PC-3 (cell line): ENCODE measurements around the gene TMEM117. TPM values are rescaled to one million over a fixed set of nuclear protein-coding genes. Genes with fewer than 3 reads are reported as not detected.
A peak's percentile ranks its signal among the peaks of the same experiment; 100 is the strongest.

Experiments
- ATAC-seq: fragments of 200-7000 bp; cut with Tn5 transposase; 2 replicates; pipeline ENCODE4 v1.9.1; 2020; ENCODE audit warnings: mild to moderate bottlenecking, moderate library complexity
- BruUV-seq: library from RNA; stranded (reverse); fragments of 400-500 nt; replicated peaks from 2 replicates; lab custom pipeline; 2021; lab: Mats Ljungman, UMichigan
- CTCF ChIA-PET: fragments of 300-600 bp; sonication (Branson Sonifier 250); formaldehyde crosslinking; loops from one replicate; lab custom pipeline; 2022; ENCODE audit warnings: antibody characterized with exemption; lab: Charles Lee
- POLR2A ChIA-PET: fragments of 300-600 bp; sonication (Branson Sonifier 250); formaldehyde crosslinking; loops from one replicate; lab custom pipeline; 2022; ENCODE audit warnings: antibody characterized with exemption; ENCODE audit not compliant: unreplicated experiment; lab: Charles Lee
- DNase-seq: peaks from one replicate; pipeline ENCODE4 v3.0.0-alpha.2; 2015
- H2AFZ ChIP-seq: fragments of 300-600 bp; sonication (generic); 2 replicates; pipeline ENCODE4 v1.6.0; 2016; ENCODE audit warnings: antibody characterized with exemption, low read length
- H3F3A ChIP-seq: fragments of 300-600 bp; sonication (generic); one replicate; pipeline ENCODE4 v1.6.0; 2017; ENCODE audit warnings: antibody characterized with exemption, low read length, control low read depth, mild to moderate bottlenecking; ENCODE audit not compliant: unreplicated experiment
- H3K27ac ChIP-seq: fragments of 300-600 bp; sonication (generic); 2 replicates; pipeline ENCODE4 v1.5.1; 2016; ENCODE audit warnings: mild to moderate bottlenecking, low read length
- H3K27me3 ChIP-seq: fragments of 300-600 bp; sonication (generic); 2 replicates; pipeline ENCODE4 v1.6.1; 2016; ENCODE audit warnings: low read length, mixed read lengths
- H3K36me3 ChIP-seq: fragments of 300-600 bp; sonication (generic); 2 replicates; pipeline ENCODE4 v1.6.1; 2016; ENCODE audit warnings: low read depth, mixed run types, low read length, mixed read lengths
- H3K4me1 ChIP-seq: fragments of 300-600 bp; sonication (generic); 2 replicates; pipeline ENCODE4 v1.5.1; 2016; ENCODE audit warnings: low read length; ENCODE audit not compliant: insufficient read depth
- H3K4me2 ChIP-seq: fragments of 300-600 bp; sonication (generic); 2 replicates; pipeline ENCODE4 v1.6.0; 2016; ENCODE audit warnings: low read length
- H3K4me3 ChIP-seq: fragments of 300-600 bp; sonication (generic); 2 replicates; pipeline ENCODE4 v1.5.1; 2016; ENCODE audit warnings: mild to moderate bottlenecking, low read length, mixed read lengths
- H3K79me2 ChIP-seq: fragments of 300-600 bp; sonication (generic); 2 replicates; pipeline ENCODE4 v1.6.1; 2017; ENCODE audit warnings: low read length, mixed read lengths
- H3K9ac ChIP-seq: fragments of 300-600 bp; sonication (generic); 2 replicates; pipeline ENCODE4 v1.6.0; 2016; ENCODE audit warnings: mild to moderate bottlenecking, low read length
- H3K9me2 ChIP-seq: fragments of 300-600 bp; sonication (generic); replicated peaks from 2 replicates; pipeline ENCODE4 v1.6.1; 2016; ENCODE audit warnings: mixed run types, low read length, mixed read lengths
- H3K9me3 ChIP-seq: fragments of 300-600 bp; sonication (generic); 2 replicates; pipeline ENCODE4 v1.6.1; 2016; ENCODE audit warnings: low read length, mixed read lengths
- H4K20me1 ChIP-seq: fragments of 300-600 bp; sonication (generic); 2 replicates; pipeline ENCODE4 v1.6.1; 2016; ENCODE audit warnings: low read length, mixed read lengths
- EZH2 ChIP-seq: fragments of 300-600 bp; sonication (generic); IDR thresholded peaks from one replicate; pipeline ENCODE4 v1.6.1; 2017; ENCODE audit warnings: antibody characterized with exemption, mild to moderate bottlenecking, low read length; ENCODE audit not compliant: unreplicated experiment
- EZH2phosphoT487 ChIP-seq: fragments of 300-600 bp; sonication (generic); IDR thresholded peaks from 2 replicates; pipeline ENCODE4 v1.6.1; 2018; ENCODE audit warnings: mild to moderate bottlenecking, antibody characterized with exemption, low read length, borderline replicate concordance
- intact Hi-C: fragments of 100-400 bp; cut with micrococcal nuclease; formaldehyde crosslinking; loops from 2 replicates; pipeline ENCODE4 v1.9.0; 2023
- total RNA-seq: library from RNA; depleted of rRNA; stranded (reverse); fragments of >200 nt; gene quantifications from 2 replicates; pipeline ENCODE4 v1.2.3, GENCODE V29; 2014
- TF ChIP-seq, protein P1 (sequence below): fragments of 300-600 bp; sonication (generic); conservative IDR thresholded peaks from 2 replicates; pipeline ENCODE4 v1.5.1; 2017; ENCODE audit warnings: antibody characterized with exemption, low read depth, mild to moderate bottlenecking, low read length

TMEM117 gene
- total RNA-seq, 1 experiment from 2014 or later = 9.0 TPM

DNA sequence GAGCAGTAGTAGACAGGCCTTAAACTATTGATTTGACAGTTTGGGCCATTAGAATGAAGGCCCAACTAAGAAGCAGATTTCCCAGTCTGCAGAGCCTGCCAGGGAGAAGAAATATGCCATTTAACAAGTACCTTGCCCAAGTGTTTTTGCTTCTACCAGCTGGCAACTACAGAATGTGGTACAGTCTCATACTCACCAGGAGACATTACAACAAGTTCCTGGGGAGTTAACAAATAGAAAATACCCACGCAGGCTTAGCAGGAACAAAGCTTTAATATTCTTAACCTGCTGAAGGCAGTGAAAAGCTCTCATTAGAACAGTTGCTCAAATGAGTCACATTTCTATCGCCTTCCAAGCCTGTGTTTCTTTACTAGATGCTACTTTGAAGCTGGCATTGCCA lies 241.0 kb downstream of the TMEM117 start:
- BruUV-seq = no TSS peak
- Histone ChIP-seq H2AFZ (no peak overlapping the region), H3K36me3 (no peaks in the 10 kb centered on the region), H3K79me2 (no peaks in the 10 kb centered on the region), H3K9me3 (no peaks in the 10 kb centered on the region), H3K4me2 (no peak overlapping the region), H3F3A (no peaks in the 10 kb centered on the region), H3K27me3 (no peaks in the 10 kb centered on the region), H3K4me3 (no peak overlapping the region), H4K20me1 (no peaks in the 10 kb centered on the region), H3K27ac (no peak overlapping the region), H3K9me2 (no peaks in the 10 kb centered on the region), H3K9ac (no peak overlapping the region), H3K4me1 (no peaks in the 10 kb centered on the region)
- CTCF ChIA-PET = no interaction called here
- no peak for DNase-seq
- intact Hi-C loops = no loop called here
- TF ChIP-seq EZH2phosphoT487 = no peak
- TF ChIP-seq EZH2 = no peak
- TF ChIP-seq, protein P1, sequence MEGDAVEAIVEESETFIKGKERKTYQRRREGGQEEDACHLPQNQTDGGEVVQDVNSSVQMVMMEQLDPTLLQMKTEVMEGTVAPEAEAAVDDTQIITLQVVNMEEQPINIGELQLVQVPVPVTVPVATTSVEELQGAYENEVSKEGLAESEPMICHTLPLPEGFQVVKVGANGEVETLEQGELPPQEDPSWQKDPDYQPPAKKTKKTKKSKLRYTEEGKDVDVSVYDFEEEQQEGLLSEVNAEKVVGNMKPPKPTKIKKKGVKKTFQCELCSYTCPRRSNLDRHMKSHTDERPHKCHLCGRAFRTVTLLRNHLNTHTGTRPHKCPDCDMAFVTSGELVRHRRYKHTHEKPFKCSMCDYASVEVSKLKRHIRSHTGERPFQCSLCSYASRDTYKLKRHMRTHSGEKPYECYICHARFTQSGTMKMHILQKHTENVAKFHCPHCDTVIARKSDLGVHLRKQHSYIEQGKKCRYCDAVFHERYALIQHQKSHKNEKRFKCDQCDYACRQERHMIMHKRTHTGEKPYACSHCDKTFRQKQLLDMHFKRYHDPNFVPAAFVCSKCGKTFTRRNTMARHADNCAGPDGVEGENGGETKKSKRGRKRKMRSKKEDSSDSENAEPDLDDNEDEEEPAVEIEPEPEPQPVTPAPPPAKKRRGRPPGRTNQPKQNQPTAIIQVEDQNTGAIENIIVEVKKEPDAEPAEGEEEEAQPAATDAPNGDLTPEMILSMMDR = no peak
- ATAC-seq = no peak
- POLR2A ChIA-PET = no interaction called here

DNA sequence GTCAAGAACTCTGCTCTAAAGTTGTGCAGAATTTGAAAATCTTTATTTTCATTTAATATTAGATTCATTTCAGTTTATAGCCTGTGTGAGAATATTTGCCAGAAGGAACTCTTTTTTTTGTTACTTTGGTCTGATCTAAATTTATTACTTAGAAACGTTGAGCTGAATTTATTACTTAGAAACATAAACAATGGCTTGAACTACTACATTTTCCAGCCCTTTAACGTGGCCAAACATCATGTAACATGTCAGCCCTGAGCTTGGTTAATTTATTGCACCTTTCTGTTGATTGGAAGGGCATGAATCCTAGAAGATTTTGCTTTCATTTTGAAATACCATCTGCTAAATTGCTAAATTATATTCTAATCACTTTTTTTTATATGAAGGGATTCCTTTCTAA lies 241.4 kb downstream of the TMEM117 start:
- intact Hi-C loops = no loop called here
- H2AFZ ChIP-seq = no peak overlapping the region
- H3K4me3 ChIP-seq = no peak overlapping the region
- no peaks in the 10 kb centered on the region for H3F3A ChIP-seq
- H3K9ac ChIP-seq = no peak overlapping the region
- H3K9me3 ChIP-seq = no peaks in the 10 kb centered on the region
- DNase-seq = no peak
- TF ChIP-seq, protein P1 = no peak
- TF ChIP-seq EZH2phosphoT487 (no peak), EZH2 (no peak)
- no TSS peak for BruUV-seq
- ATAC-seq = no peak
- H3K36me3 ChIP-seq = no peaks in the 10 kb centered on the region
- ChIA-PET POLR2A (no interaction called here), CTCF (no interaction called here)
- no peaks in the 10 kb centered on the region for H3K4me1 ChIP-seq
- H3K4me2 ChIP-seq = no peak overlapping the region
- H3K9me2 ChIP-seq = no peaks in the 10 kb centered on the region
- H3K27me3 ChIP-seq = no peaks in the 10 kb centered on the region
- H4K20me1 ChIP-seq = no peaks in the 10 kb centered on the region
- H3K79me2 ChIP-seq = no peaks in the 10 kb centered on the region
- H3K27ac ChIP-seq = no peak overlapping the region

DNA sequence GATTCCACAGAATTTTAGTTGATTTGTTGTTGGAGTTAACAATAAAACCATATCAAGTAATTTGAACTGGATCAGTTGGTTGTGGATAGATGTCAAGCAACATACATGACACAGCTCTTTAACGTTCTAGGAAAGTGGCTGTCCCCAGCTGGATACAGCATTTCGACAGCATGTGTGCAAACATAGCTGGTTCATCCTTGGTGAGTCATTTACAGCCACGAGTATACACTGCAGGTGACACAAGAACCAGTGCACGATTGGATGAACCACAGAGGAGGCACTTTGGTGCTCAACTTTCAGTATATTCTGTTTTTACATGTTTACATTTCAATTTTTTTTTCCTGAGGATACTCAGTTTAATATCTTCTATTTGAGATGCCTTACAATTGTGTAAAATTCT lies 242.4 kb downstream of the TMEM117 start:
- Histone ChIP-seq H3K27ac (no peak overlapping the region), H3K36me3 (no peaks in the 10 kb centered on the region), H3K9ac (no peak overlapping the region), H3F3A (no peaks in the 10 kb centered on the region), H2AFZ (no peak overlapping the region), H3K4me2 (no peak overlapping the region), H3K4me3 (no peak overlapping the region), H3K27me3 (no peaks in the 10 kb centered on the region), H4K20me1 (no peaks in the 10 kb centered on the region), H3K79me2 (no peaks in the 10 kb centered on the region), H3K4me1 (no peaks in the 10 kb centered on the region), H3K9me2 (no peaks in the 10 kb centered on the region), H3K9me3 (no peaks in the 10 kb centered on the region)
- peak; percentile 66 for DNase-seq
- BruUV-seq = no TSS peak
- POLR2A ChIA-PET = no interaction called here
- intact Hi-C loops = no loop called here
- CTCF ChIA-PET = no interaction called here
- TF ChIP-seq, protein P1 = no peak
- no peak for TF ChIP-seq EZH2
- no peak for TF ChIP-seq EZH2phosphoT487
- ATAC-seq = peak; percentile 83
